ENCODE results near the gene KIF13A. TPM values are rescaled to one million over a fixed set of nuclear protein-coding genes. Genes with fewer than 3 reads are reported as not detected.

The KIF13A gene
- total and polyA plus RNA-seq, 2 experiments from 2014 or later: 8.4 to 28.2 TPM

GRCh38 chr6:17866876-17867444 is 120.5 kb downstream of the KIF13A start:
- Histone ChIP-seq H3K36me3 (ENCODE audit: insufficient read depth) (no peaks in the 10 kb centered on the region), H3F3A (replicated peaks; ENCODE audit: low read depth) (no peaks in the 10 kb centered on the region), H3K4me3 (no peak overlapping the region), H3K4me2 (no peak overlapping the region), H3K4me1 (ENCODE audit: insufficient read depth) (no peaks in the 10 kb centered on the region), H3K79me2 (replicated peaks; ENCODE audit: insufficient read depth) (peaks cover 3% of the 10 kb centered on the region; the same call in 1 of the 2 replicates), H3K9me2 (ENCODE audit: insufficient read depth) (no peaks in the 10 kb centered on the region), H3K27ac (ENCODE audit: low read depth) (no peak overlapping the region), H2AFZ (no peak overlapping the region), H4K20me1 (replicated peaks; ENCODE audit: insufficient read depth) (no peaks in the 10 kb centered on the region), H3K27me3 (ENCODE audit: insufficient read depth) (no peaks in the 10 kb centered on the region)
- Mint-ChIP-seq H3K27me3 (ENCODE audit: insufficient read depth, low read depth, poor library complexity) (peaks cover 2% of the 10 kb centered on the region), H3K4me3 (no peak overlapping the region), H3K27ac (no peak overlapping the region), H3K9me3 (no peaks in the 10 kb centered on the region), H3K4me1 (peaks cover 9% of the 10 kb centered on the region; the same call in 2 of the 3 replicates), H3K36me3 (ENCODE audit: low read depth) (no peaks in the 10 kb centered on the region)
- ATAC-seq (no peak), DNase-seq (ENCODE audit: low spot score) (no peak)
- TF ChIP-seq EZH2phosphoT487 (IDR thresholded peaks at IDR 0.05; ENCODE audit: unreplicated experiment) (no peak), NANOG (IDR thresholded peaks at IDR 0.05; ENCODE audit: borderline replicate concordance) (no peak), ZNF462 (CRISPR knock-in tag; IDR thresholded peaks at IDR 0.05) (no peak), ZNF114 (CRISPR knock-in tag; IDR thresholded peaks at IDR 0.05) (no peak), STAT1 (IDR thresholded peaks at IDR 0.05; ENCODE audit: unreplicated experiment) (no peak), JUNB (IDR thresholded peaks at IDR 0.05; ENCODE audit: unreplicated experiment) (no peak), POLR2AphosphoS5 (IDR thresholded peaks at IDR 0.05; ENCODE audit: low read depth) (no peak), ZNF331 (CRISPR knock-in tag; IDR thresholded peaks at IDR 0.05; ENCODE audit: low read depth) (no peak), ETS1 (IDR thresholded peaks at IDR 0.05) (no peak), REST (IDR thresholded peaks at IDR 0.05; ENCODE audit: unreplicated experiment) (no peak), CTCF (conservative IDR thresholded peaks at IDR 0.05; ENCODE audit: low read depth in 2 of 2) (no peak), EZH2 (IDR thresholded peaks at IDR 0.05; ENCODE audit: low read depth, unreplicated experiment) (no peak), CREB1 (CRISPR knock-in tag; IDR thresholded peaks at IDR 0.05; ENCODE audit: low read depth) (no peak)

Measured in GM23338 (cell line).